PC-9 (cell line): Measurements from ENCODE around the gene GRPR. TPM values are rescaled to one million over a fixed set of nuclear protein-coding genes. Genes with fewer than 3 reads are reported as not detected.

Source experiments
- BruUV-seq: library from RNA; stranded (reverse); fragments of 400-500 nt; replicated peaks from 2 replicates; lab custom pipeline; 2021; lab: Mats Ljungman, UMichigan
- CTCF ChIA-PET: fragments of 300-600 bp; sonication (Branson Sonifier 250); formaldehyde crosslinking; loops from one replicate; lab custom pipeline; 2022; ENCODE audit warnings: antibody characterized with exemption; lab: Charles Lee
- POLR2A ChIA-PET: fragments of 300-600 bp; sonication (Branson Sonifier 250); formaldehyde crosslinking; loops from one replicate; lab custom pipeline; 2022; ENCODE audit warnings: antibody characterized with exemption; ENCODE audit not compliant: unreplicated experiment; lab: Charles Lee
- DNase-seq, 2 experiments: peaks; one replicate each; pipeline versions ENCODE4 v3.0.0 to v3.0.0-alpha.2; 2015 to 2022; ENCODE audit warnings: mixed read lengths in 1 of 2
- H2AFZ ChIP-seq: fragments of 200-600 bp; sonication (generic); 2 replicates; pipeline ENCODE4 v1.8.1; 2017; ENCODE audit warnings: antibody characterized with exemption
- H3F3A ChIP-seq: fragments of 200-600 bp; sonication (generic); 2 replicates; pipeline ENCODE4 v1.8.1; 2017; ENCODE audit warnings: antibody characterized with exemption, mild to moderate bottlenecking, low read depth; ENCODE audit not compliant: insufficient read depth
- H3K27ac ChIP-seq: fragments of 200-600 bp; sonication (generic); 2 replicates; pipeline ENCODE4 v1.6.1; 2016; ENCODE audit warnings: mixed run types
- H3K27me3 ChIP-seq: fragments of 200-600 bp; sonication (generic); 2 replicates; pipeline ENCODE4 v1.6.1; 2016; ENCODE audit warnings: low read depth, mixed run types; ENCODE audit not compliant: insufficient read depth
- H3K36me3 ChIP-seq: fragments of 200-600 bp; sonication (generic); 2 replicates; pipeline ENCODE4 v1.6.1; 2016; ENCODE audit warnings: low read depth, mixed run types
- H3K4me1 ChIP-seq: fragments of 200-600 bp; sonication (generic); replicated peaks from 2 replicates; pipeline ENCODE4 v1.6.1; 2016; ENCODE audit warnings: mixed run types; ENCODE audit not compliant: insufficient read depth
- H3K4me2 ChIP-seq: fragments of 200-600 bp; sonication (generic); 2 replicates; pipeline ENCODE4 v1.6.1; 2017; ENCODE audit warnings: mixed run types
- H3K4me3 ChIP-seq: fragments of 200-600 bp; sonication (generic); 2 replicates; pipeline ENCODE4 v1.6.1; 2016; ENCODE audit warnings: mixed run types
- H3K79me2 ChIP-seq: fragments of 200-600 bp; sonication (generic); 2 replicates; pipeline ENCODE4 v1.6.1; 2017; ENCODE audit warnings: low read depth, mixed run types
- H3K9me2 ChIP-seq: fragments of 200-600 bp; sonication (generic); 2 replicates; pipeline ENCODE4 v1.8.1; 2017; ENCODE audit warnings: mild to moderate bottlenecking; ENCODE audit not compliant: insufficient read depth
- H3K9me3 ChIP-seq: fragments of 200-600 bp; sonication (generic); 2 replicates; pipeline ENCODE4 v1.8.1; 2016; ENCODE audit warnings: low read depth; ENCODE audit not compliant: insufficient read depth
- H4K20me1 ChIP-seq: fragments of 200-600 bp; sonication (generic); 2 replicates; pipeline ENCODE4 v1.8.1; 2017; ENCODE audit not compliant: insufficient read depth
- EZH2 ChIP-seq: fragments of 200-600 bp; sonication (generic); IDR thresholded peaks from 2 replicates; pipeline ENCODE4 v1.8.0; 2017; ENCODE audit warnings: antibody characterized with exemption, low read depth
- intact Hi-C: fragments of 100-400 bp; cut with micrococcal nuclease; formaldehyde crosslinking; loops from one replicate; pipeline ENCODE4 v1.10.0; 2022; ENCODE audit not compliant: unreplicated experiment
- total RNA-seq: library from RNA; stranded (reverse); gene quantifications from 2 replicates; pipeline ENCODE4 v1.2.3, GENCODE V29; 2021
- TF ChIP-seq, protein P1 (sequence below): fragments of 200-600 bp; sonication (generic); conservative IDR thresholded peaks from 2 replicates; pipeline ENCODE4 v1.6.1; 2017; ENCODE audit warnings: mixed run types, antibody characterized with exemption, mild to moderate bottlenecking, moderate library complexity

The GRPR gene
- total RNA-seq, 1 experiment from 2014 or later = 1.1 TPM

DNA sequence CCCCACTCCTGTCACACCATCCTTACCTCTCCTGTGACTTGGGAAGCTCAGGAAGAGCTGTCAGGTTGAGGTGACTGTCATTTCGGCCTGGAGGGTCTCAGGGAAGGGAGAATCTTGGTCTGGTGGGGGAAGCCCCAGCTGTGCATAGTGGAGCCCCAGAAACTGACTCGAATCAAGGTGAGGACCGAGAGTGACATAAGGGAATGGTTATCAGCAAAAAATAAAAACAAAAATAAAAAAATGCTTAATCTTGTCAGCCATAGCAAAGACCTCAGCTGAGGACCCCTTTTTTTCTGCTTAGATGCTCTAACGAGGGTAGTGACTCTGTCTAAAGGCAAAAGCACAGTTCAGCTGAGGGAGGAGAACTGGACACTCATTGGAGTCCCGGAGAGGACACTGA lies 43.8 kb downstream of the GRPR start, which contains the start of gene MAGEB17:
Gene MAGEB17 (plus strand): TSS at position 301 of the 400 bp plus-strand sequence. CDS start 2,902 bp downstream, outside the sequence.
- Histone ChIP-seq H3K79me2 (no peaks in the 10 kb centered on the region), H3K4me1 (no peaks in the 10 kb centered on the region), H4K20me1 (no peaks in the 10 kb centered on the region), H3K9me3 (no peaks in the 10 kb centered on the region), H3K27ac (no peak within 1 kb of the TSS), H3K4me2 (no peak within 1 kb of the TSS), H2AFZ (no peak within 1 kb of the TSS), H3F3A (no peaks in the 10 kb centered on the region), H3K4me3 (no peak within 1 kb of the TSS), H3K27me3 (no peaks in the 10 kb centered on the region), H3K36me3 (no peaks in the 10 kb centered on the region), H3K9me2 (no peaks in the 10 kb centered on the region)
- intact Hi-C loops = no loop called here
- CTCF ChIA-PET = no interaction called here
- no TSS peak for BruUV-seq
- DNase-seq = no peak
- POLR2A ChIA-PET = no interaction called here
- TF ChIP-seq, protein P1, sequence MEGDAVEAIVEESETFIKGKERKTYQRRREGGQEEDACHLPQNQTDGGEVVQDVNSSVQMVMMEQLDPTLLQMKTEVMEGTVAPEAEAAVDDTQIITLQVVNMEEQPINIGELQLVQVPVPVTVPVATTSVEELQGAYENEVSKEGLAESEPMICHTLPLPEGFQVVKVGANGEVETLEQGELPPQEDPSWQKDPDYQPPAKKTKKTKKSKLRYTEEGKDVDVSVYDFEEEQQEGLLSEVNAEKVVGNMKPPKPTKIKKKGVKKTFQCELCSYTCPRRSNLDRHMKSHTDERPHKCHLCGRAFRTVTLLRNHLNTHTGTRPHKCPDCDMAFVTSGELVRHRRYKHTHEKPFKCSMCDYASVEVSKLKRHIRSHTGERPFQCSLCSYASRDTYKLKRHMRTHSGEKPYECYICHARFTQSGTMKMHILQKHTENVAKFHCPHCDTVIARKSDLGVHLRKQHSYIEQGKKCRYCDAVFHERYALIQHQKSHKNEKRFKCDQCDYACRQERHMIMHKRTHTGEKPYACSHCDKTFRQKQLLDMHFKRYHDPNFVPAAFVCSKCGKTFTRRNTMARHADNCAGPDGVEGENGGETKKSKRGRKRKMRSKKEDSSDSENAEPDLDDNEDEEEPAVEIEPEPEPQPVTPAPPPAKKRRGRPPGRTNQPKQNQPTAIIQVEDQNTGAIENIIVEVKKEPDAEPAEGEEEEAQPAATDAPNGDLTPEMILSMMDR = no peak
- no peak for TF ChIP-seq EZH2

DNA sequence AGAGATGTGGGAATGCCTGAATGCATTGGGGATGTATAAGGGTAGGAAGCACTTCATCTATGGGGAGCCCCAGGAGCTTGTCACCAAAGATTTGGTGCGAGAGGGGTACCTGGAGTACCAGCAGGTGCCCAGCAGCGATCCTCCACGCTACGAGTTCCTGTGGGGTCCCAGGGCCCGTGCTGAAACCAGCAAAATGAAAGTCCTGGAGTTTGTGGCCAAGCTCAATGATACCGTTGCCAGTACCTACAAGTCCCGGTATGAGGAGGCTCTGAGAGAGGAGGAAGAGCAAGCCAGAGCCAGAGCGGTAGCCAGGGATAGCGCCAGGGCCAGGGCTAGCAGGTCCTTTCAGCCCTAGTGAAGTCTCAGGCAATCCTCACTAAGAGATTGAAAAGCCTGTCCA lies 47.7 kb downstream of the GRPR start:
- Histone ChIP-seq H3K4me2 (no peak overlapping the region), H3K36me3 (no peaks in the 10 kb centered on the region), H2AFZ (no peak overlapping the region), H3K9me2 (no peaks in the 10 kb centered on the region), H3K27me3 (no peaks in the 10 kb centered on the region), H4K20me1 (no peaks in the 10 kb centered on the region), H3K9me3 (no peaks in the 10 kb centered on the region), H3F3A (no peaks in the 10 kb centered on the region), H3K4me3 (no peak overlapping the region), H3K4me1 (no peaks in the 10 kb centered on the region), H3K27ac (no peak overlapping the region), H3K79me2 (no peaks in the 10 kb centered on the region)
- TF ChIP-seq, protein P1 = no peak
- TF ChIP-seq EZH2 = no peak
- ChIA-PET CTCF (interaction anchor here (0.6 kb wide), 1 partner anchor 247 kb away, joined by 8 read pairs; no protein-coding TSS in a partner anchor), POLR2A (no interaction called here)
- intact Hi-C loops = no loop called here
- BruUV-seq = no TSS peak
- no peak for DNase-seq

DNA sequence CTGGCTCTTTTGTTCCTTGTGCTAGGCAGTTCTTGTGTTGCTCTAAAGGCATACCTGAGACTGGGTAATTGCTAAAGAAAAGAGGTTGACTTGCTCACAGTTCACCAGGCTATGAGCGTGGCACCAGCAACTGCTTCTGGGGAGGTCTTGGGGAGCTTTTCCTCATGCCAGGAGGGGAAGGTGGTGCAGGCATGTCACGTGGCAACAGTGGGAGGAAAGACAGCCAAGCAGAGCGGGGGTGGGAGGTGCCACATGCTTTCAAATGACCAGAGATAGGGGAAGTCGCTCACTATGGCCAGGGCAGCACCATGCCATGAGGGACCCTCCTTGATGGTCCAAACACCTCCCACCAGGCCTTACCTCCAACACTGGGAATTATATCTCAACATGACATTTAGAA lies 48.6 kb downstream of the GRPR start:
- ChIA-PET CTCF (no interaction called here), POLR2A (no interaction called here)
- Histone ChIP-seq H3K4me3 (no peak overlapping the region), H3K4me1 (no peaks in the 10 kb centered on the region), H4K20me1 (no peaks in the 10 kb centered on the region), H3K79me2 (no peaks in the 10 kb centered on the region), H3K27ac (no peak overlapping the region), H3K36me3 (no peaks in the 10 kb centered on the region), H2AFZ (no peak overlapping the region), H3K27me3 (no peaks in the 10 kb centered on the region), H3K9me2 (no peaks in the 10 kb centered on the region), H3F3A (no peaks in the 10 kb centered on the region), H3K9me3 (no peaks in the 10 kb centered on the region), H3K4me2 (no peak overlapping the region)
- DNase-seq = no peak
- no TSS peak for BruUV-seq
- TF ChIP-seq EZH2 = no peak
- TF ChIP-seq, protein P1 = no peak
- intact Hi-C loops = no loop called here
